Effector memory CD4-positive, alpha-beta T cell (primary cell): Measurements from ENCODE around the gene PPFIA1.
"Not testable (repeated sequence)": the region's sequence is repeated elsewhere in the genome, so short reads cannot be mapped to it uniquely, and the experiment has no call there.

ENCODE experiments used
- DNase-seq, 3 donors: peaks; one replicate each; pipeline ENCODE4 v3.0.0-alpha.2; 2020
- H3K27ac ChIP-seq: 2 replicates; pipeline ENCODE4 v1.7.0; 2013; ENCODE audit warnings: mild to moderate bottlenecking, low read length, moderate library complexity; ENCODE audit not compliant: insufficient read depth, poor library complexity, severe bottlenecking
- H3K27me3 ChIP-seq: replicated peaks from 2 replicates; pipeline ENCODE4 v1.7.0; 2013; ENCODE audit warnings: mild to moderate bottlenecking, low read length; ENCODE audit not compliant: insufficient read depth, control insufficient read depth, poor library complexity, severe bottlenecking
- H3K36me3 ChIP-seq: 2 replicates; pipeline ENCODE4 v1.7.0; 2013; ENCODE audit warnings: mild to moderate bottlenecking, low read length, moderate library complexity; ENCODE audit not compliant: control insufficient read depth, insufficient read depth
- H3K4me1 ChIP-seq: 2 replicates; pipeline ENCODE4 v1.7.0; 2013; ENCODE audit warnings: low read length, mild to moderate bottlenecking; ENCODE audit not compliant: control insufficient read depth, insufficient read depth, poor library complexity, severe bottlenecking
- H3K4me3 ChIP-seq: 2 replicates; pipeline ENCODE4 v1.7.0; 2013; ENCODE audit warnings: low read length, low read depth, mild to moderate bottlenecking; ENCODE audit not compliant: insufficient read depth, poor library complexity, severe bottlenecking
- H3K9me3 ChIP-seq: 2 replicates; pipeline ENCODE4 v1.7.0; 2013; ENCODE audit warnings: mild to moderate bottlenecking, low read length, moderate library complexity; ENCODE audit not compliant: control insufficient read depth

PPFIA1 gene

DNA sequence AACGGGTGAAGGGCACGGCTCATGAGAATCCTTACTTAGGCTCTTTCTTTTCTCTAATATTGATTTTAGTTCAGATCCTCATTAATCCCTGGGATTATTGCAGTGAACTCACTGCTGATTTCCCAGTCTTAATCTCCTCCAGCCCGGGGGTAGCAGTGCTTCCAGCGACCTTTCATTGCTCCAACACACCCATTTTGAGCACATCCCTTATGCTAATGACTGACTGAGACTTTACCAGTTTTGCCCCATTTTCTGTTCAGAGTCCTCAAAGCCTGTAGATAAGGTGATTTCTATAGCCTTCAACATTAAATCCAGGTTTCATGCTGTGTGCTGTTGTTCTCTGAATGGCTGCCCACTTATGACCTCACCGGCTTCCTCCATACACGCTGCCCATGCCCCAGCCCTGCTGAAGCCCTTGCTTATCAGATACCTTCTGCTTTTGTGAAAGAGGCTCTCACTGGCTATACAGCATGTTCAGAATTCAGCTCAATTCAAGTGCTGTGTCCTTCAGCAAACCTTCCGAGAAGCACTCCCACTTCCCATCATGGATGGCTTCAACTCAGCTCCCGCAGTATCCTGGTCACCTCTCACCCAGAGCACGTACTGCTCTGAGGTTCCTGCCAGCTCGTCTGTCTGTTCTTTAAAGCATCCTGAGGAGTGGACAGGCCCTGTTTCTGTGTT lies 49.0 kb downstream of the PPFIA1 start:
- Histone ChIP-seq H3K4me1 (no peaks in the 10 kb centered on the region), H3K36me3 (peaks cover 38% of the 10 kb centered on the region), H3K9me3 (no peaks in the 10 kb centered on the region), H3K27me3 (no peaks in the 10 kb centered on the region), H3K27ac (no peak overlapping the region), H3K4me3 (no peak overlapping the region)
- no peak for DNase-seq

DNA sequence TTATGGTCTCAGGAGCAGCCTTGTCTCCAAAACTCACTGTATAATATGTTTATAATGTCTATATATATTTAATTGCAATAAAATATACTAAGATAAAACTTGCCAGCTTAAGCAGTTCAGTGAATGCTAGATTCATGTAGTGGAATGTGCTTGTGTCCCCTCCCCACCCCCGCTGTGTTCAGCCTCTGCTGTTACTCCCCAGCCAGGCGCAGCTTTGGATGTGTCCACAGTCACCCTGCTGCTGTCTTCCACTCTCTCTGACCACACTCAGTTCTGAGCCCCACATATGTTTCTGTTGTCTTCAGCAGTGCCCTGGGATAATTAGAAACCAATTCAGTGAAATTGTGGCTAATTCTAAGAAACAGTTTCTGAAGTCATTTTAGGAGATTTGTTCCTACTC lies 52.2 kb downstream of the PPFIA1 start:
- Histone ChIP-seq H3K9me3 (no peaks in the 10 kb centered on the region), H3K27ac (no peak overlapping the region), H3K4me1 (no peaks in the 10 kb centered on the region), H3K4me3 (no peak overlapping the region), H3K27me3 (no peaks in the 10 kb centered on the region), H3K36me3 (peaks cover 60% of the 10 kb centered on the region)
- no peak for DNase-seq

DNA sequence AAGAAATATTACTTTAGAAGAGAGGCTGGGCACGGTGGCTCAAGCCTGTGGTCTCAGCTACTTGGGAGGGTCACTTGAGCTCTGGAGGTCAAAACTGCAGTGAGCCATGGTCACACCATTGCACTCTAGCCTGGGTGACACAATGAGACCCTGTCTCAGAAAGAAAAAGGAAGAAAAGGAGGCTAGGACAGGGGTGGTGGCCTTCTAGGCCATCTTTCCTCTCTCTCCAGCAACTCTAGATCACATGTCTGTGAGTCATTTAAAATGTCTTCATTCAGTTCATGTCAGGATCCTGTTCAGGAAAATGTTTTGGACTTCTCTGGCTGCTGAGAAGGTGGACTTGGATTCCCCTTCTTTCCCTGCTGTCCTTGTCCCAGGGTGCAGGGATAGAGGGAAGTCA lies 53.3 kb downstream of the PPFIA1 start:
- no peak overlapping the region for H3K27ac ChIP-seq
- no peaks in the 10 kb centered on the region for H3K9me3 ChIP-seq
- no peaks in the 10 kb centered on the region for H3K27me3 ChIP-seq
- peaks cover 62% of the 10 kb centered on the region for H3K36me3 ChIP-seq
- no peak for DNase-seq
- no peaks in the 10 kb centered on the region for H3K4me1 ChIP-seq
- no peak overlapping the region for H3K4me3 ChIP-seq

DNA sequence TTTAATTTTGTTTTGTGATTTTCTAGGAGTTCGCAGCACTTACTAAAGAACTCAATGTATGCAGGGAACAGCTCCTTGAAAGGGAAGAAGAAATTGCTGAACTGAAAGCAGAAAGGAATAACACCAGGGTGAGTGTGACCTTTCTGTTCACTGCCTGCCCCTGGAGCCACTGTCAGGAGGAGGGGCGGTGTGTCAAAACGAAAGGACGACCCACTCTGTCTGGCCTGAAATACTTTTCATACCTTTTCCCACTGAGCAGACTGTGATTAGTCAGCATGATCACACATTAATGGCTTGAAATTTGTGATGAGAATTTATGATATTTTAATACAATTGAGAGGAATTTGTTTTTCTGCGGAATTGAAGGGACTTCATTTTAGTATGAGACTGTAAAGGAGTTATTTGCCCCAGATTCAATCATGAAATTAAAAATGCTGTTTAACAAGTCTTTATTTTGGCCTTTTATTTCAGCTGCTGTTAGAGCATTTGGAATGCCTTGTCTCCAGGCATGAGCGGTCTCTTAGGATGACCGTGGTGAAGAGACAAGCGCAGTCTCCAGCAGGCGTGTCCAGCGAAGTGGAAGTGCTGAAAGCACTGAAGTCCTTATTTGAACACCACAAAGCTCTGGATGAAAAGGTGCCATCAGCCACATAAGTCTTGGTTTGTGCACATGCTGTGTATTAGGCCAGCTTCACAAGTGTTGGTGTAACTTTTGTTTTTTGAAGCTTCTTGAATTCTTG lies 54.1 kb downstream of the PPFIA1 start:
- no peaks in the 10 kb centered on the region for H3K27me3 ChIP-seq
- peaks cover 62% of the 10 kb centered on the region for H3K36me3 ChIP-seq
- no peak overlapping the region for H3K27ac ChIP-seq
- DNase-seq = no peak
- no peaks in the 10 kb centered on the region for H3K9me3 ChIP-seq
- no peaks in the 10 kb centered on the region for H3K4me1 ChIP-seq
- no peak overlapping the region for H3K4me3 ChIP-seq

DNA sequence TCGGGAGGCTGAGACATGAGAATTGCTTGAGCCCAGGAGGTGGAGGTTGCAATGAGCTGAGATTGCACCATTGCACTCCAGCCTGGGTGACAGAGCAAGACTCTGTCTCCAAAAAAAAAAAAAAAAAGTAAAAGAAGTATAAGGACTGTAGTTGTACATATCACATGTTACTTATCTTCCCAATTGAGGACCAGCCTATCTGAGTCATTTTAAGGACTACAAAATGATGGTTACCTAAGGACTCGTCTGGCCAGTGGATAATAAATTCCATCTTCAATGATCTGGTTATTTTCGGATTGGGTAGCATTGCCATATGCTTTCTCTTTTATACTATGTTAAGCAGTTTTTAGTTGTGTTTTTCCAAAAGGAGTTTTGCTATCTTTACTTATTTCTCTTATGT lies 55.3 kb downstream of the PPFIA1 start:
- no peak overlapping the region for H3K27ac ChIP-seq
- DNase-seq = no peak
- H3K9me3 ChIP-seq = no peaks in the 10 kb centered on the region
- H3K4me1 ChIP-seq = no peaks in the 10 kb centered on the region
- H3K36me3 ChIP-seq = peaks cover 66% of the 10 kb centered on the region
- no peaks in the 10 kb centered on the region for H3K27me3 ChIP-seq
- H3K4me3 ChIP-seq = no peak overlapping the region

DNA sequence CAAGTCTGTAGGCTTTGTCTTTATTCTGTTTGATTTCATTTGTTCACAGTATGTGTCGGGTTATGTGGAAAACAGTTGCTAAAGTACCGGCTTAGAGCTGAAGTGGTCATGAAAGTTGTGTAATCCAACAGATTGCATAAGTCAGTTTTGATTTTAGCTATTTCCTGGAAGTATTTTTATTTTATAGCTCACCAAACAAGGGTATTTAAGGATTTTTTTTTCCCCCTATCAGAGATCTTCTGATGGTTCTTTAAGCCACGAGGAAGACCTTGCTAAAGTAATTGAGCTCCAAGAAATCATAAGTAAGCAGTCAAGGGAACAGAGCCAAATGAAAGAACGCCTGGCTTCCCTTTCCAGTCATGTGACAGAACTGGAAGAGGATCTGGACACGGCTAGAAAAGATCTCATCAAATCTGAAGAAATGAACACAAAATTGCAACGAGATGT lies 55.9 kb downstream of the PPFIA1 start:
- Histone ChIP-seq H3K4me3 (no peak overlapping the region), H3K4me1 (no peaks in the 10 kb centered on the region), H3K27ac (no peak overlapping the region), H3K9me3 (no peaks in the 10 kb centered on the region), H3K27me3 (no peaks in the 10 kb centered on the region), H3K36me3 (peaks cover 61% of the 10 kb centered on the region)
- no peak for DNase-seq

DNA sequence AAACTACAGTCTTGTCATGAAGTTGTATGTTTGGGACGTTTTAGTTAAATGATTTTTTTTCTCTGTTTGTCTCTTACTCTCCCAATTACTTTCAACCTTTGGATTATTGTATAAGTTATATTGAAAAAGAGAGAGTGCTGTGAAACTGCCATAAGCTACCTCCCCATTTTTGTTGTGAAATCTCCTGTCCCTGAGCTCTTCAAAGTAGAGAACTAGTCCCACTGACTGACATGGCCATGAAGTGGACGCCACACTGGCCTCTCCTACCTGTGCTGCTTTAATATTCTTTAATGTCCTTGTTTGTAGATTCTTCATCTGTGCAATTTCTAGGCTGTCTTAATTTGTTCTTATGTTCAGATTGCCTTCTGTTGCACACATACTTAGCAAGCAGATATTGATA lies 56.3 kb downstream of the PPFIA1 start:
- Histone ChIP-seq H3K36me3 (peaks cover 61% of the 10 kb centered on the region), H3K4me3 (no peak overlapping the region), H3K27me3 (no peaks in the 10 kb centered on the region), H3K4me1 (no peaks in the 10 kb centered on the region), H3K27ac (no peak overlapping the region), H3K9me3 (no peaks in the 10 kb centered on the region)
- DNase-seq = no peak

DNA sequence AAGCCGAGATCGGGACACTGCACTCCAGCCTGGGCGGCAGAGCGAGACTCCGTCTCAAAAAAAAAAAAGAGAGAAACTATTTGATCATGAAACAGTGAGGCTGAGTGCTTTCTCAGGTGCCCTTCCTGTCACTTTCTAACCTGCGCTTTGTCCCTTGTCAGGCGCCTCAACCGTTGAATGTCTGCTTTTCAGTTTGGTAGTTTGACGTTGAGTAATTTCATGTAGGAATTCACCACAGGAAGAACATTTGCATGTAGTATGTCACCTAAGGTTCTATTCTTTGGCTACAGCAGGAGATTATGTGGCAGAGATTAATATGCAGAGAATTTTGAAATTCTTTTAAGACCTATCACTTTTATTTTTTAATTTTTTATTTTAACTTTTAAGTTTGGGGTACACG lies 57.2 kb downstream of the PPFIA1 start:
- no peaks in the 10 kb centered on the region for H3K9me3 ChIP-seq
- H3K27ac ChIP-seq = no peak overlapping the region
- no peaks in the 10 kb centered on the region for H3K27me3 ChIP-seq
- no peak overlapping the region for H3K4me3 ChIP-seq
- H3K36me3 ChIP-seq = peaks cover 62% of the 10 kb centered on the region
- no peak for DNase-seq
- no peaks in the 10 kb centered on the region for H3K4me1 ChIP-seq

DNA sequence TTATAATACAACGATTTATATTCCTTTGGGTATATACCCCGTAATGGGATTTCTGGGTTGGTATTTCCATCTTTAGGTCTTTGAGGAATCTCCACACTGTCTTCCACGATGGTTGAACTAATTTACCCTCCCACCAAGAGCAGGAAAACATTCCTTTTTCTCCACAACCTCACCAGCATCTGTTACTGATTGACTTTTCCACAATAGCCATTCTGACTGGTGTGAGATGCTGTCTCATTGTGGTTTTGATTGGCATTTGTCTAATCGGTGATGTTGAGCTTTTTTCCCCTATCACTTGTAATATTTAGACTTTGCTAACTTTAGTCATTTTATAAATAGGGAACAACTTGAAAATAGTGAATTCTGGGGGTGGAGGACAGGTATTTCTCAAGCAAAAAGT lies 58.1 kb downstream of the PPFIA1 start:
- Histone ChIP-seq H3K27ac (no peak overlapping the region), H3K36me3 (peaks cover 64% of the 10 kb centered on the region), H3K9me3 (no peaks in the 10 kb centered on the region), H3K4me3 (no peak overlapping the region), H3K4me1 (no peaks in the 10 kb centered on the region), H3K27me3 (no peaks in the 10 kb centered on the region)
- DNase-seq = no peak

DNA sequence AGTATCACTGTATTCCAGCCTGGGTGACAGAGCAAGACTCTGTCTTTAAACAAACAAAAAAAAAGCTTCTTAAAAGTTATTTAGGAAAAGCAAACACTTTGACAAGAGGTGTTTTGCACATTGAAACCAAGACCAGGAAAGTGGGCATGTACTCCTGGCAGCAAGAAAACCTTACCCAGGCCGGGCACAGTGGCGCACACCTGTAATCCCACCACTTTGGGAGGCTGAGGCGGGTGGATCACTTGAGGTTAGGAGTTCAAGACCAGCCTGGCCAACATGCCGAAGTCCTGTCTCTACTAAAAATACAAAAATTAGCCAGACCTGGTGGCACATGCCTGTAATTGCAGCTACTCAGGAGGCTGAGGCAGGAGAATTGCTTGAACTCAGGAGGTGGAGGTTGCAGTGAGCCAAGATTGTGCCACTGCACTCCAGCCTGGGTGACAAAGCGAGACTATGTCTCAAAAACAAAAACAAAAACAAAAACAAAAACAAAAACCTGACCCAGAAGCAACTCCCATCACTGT lies 60.9 kb downstream of the PPFIA1 start:
- not testable (repeated sequence) for H3K27ac ChIP-seq, H3K9me3 ChIP-seq, H3K4me1 ChIP-seq, DNase-seq, H3K27me3 ChIP-seq, H3K4me3 ChIP-seq
- H3K36me3 ChIP-seq = peaks cover 68% of the 10 kb centered on the region
